Putamen (tissue), 1 donor: Measurements from ENCODE around the gene APOC1.
"Not testable (repeated sequence)": the region's sequence is repeated elsewhere in the genome, so short reads cannot be mapped to it uniquely, and the experiment has no call there.

Source experiments
- DNase-seq: peaks from one replicate; pipeline ENCODE4 v3.0.0-alpha.2; 2016; ENCODE audit warnings: low spot score

APOC1 gene

GRCh38 chr19:44889830-44890365, 24.5 kb upstream of the APOC1 start:
- no peak for DNase-seq

- peak; percentile 100 for DNase-seq
Observed at GRCh38 chr19:44890366-44891015, 23.9 kb upstream of the APOC1 start.

DNA sequence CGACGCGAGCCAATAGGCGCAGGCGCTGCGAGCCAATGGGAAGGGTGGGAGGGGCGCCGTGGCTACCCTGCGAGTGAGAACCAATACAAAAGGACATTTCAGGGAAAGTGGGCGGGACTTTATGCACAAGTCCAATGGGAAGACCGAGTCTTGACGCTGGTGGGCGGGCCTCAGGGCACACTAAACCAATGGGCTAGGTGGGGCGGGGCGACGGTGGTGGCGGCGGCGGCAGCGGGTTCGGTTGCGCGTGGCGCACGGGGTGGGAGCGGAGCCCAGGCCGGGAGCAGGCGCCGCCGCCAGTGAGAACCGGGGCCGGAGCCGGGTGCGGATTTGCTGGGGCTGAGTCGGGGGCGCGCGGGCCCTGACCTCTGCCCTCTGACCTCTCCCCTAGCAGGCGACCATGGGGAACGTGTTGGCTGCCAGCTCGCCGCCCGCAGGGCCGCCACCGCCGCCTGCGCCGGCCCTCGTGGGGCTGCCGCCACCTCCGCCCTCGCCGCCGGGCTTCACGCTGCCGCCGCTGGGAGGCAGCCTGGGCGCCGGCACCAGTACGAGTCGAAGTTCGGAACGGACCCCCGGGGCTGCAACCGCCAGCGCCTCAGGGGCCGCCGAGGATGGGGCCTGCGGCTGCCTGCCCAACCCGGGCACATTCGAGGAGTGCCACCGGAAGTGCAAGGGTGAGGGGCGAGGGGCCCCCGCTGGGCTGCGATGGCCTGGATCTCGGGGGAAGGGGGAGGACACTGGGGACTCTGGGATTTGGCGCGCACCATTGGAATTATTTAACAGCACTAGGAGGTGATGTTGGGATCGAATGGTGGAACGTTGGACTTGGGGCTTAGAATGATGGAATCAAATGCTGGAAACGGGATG, 23.2 kb upstream of the APOC1 start, which contains the start of gene TOMM40:
Gene TOMM40, plus strand, starts transcription at position 239 of the 867 bp plus-strand sequence. Its CDS starts 162 bp downstream, at position 401.
- DNase-seq = no peak

DNA sequence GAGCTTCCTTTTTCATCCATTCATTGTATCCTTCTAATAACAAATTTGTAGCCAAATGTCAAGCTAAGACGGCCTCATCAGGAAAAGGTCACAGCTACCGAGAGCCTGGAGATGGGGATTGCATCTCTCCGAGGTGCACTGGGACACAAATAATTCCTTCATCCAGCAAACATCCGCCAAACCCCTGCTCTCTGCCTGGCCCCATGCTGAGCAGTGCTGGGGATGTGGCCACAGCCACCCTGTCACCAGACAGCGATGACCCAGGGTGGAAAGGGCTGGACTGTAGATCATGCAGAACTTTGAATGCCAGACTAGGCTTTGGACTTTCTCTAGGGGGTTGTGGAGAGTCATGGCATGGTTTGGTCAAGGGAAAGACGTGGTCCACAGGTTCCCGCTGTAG, 21.5 kb upstream of the APOC1 start:
- no peak for DNase-seq

DNA sequence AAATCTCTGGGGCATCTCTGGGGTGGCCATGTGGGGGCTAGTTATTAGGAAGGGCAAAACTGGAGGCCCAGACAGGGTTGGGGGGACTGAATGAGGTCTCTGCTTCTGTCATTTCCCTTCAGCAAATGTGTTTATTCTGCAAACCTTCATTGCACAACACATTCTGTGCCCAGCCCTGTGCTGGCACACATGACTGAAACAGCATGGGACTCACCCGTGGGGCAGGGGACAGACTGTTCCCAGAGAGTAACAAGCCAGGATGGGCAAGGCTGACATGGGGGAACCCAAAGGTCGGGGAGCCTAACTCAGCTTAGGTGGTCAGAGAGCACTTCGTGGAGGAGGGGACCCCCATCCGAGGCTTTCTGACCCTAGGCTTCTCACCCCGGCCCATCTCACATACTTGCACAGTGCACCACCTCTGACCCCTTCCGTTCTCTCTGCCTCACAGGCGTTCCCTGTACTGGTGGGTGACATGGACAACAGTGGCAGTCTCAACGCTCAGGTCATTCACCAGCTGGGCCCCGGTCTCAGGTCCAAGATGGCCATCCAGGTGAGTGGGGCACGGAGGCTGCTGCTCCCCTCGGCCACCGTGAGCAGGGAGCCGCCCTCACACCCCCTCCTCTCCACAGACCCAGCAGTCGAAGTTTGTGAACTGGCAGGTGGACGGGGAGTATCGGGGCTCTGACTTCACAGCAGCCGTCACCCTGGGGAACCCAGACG, 20.9 kb upstream of the APOC1 start:
- no peak for DNase-seq

DNA sequence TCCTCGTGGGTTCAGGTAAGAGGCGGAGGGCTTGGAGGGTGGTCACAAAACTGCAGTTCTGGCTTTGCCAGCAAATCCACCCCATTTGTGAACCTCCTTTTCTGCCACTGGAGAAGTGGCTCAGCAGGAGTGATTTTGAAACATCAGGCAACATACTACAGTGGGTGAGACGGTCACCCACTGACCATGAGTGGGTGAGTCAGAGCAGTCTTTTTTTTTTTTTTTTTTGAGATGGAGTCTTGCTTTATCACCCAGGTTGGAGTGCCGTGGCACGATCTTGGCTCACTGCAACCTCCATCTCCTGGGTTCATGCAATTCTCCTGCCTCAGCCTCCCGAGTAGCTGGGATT, 20.4 kb upstream of the APOC1 start:
- DNase-seq = no peak

DNA sequence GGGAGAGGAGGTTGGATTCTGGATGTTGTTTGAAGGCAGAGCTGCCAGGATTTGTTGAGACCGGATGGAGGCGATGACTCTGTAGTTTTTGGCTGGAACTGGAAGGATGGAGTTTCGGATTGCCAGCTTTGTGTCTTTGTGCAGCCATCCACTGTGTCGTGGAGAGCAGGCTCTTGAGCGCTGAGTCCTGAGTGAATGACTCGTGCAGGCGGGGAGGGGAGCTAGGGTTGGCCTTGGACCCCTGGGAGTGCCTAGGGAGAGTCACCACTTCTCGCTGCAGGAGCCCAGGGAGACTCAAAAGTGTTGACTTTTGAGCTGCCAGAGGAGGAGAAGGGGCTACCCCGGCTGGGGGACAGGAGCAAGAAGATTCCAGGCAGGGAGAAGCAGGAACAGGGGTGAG, 19.5 kb upstream of the APOC1 start:
- DNase-seq = no peak

- DNase-seq = no peak
Observed at GRCh38 chr19:44897835-44898234, 16.6 kb upstream of the APOC1 start.

GRCh38 chr19:44900328-44901244, 13.8 kb upstream of the APOC1 start:
- DNase-seq = no peak

GRCh38 chr19:44903216-44903601, 11.2 kb upstream of the APOC1 start:
- DNase-seq = no peak

DNA sequence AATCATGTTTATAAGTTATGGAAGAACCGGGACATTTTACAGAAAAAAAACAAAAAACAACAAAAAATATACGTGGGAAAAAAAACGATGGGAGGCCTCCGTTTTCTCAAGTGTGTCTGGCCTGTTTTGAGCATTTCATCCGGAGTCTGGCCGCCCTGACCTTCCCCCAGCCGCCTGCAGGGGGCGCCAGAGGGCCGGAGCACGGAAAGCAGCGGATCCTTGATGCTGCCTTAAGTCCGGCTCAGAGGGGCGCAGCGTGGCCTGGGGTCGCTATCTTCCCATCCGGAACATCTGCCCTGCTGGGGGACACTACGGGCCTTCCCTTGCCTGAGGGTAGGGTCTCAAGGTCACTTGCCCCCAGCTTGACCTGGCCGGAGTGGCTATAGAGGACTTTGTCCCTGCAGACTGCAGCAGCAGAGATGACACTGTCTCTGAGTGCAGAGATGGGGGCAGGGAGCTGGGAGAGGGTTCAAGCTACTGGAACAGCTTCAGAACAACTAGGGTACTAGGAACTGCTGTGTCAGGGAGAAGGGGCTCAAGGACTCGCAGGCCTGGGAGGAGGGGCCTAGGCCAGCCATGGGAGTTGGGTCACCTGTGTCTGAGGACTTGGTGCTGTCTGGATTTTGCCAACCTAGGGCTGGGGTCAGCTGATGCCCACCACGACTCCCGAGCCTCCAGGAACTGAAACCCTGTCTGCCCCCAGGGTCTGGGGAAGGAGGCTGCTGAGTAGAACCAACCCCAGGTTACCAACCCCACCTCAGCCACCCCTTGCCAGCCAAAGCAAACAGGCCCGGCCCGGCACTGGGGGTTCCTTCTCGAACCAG, 10.6 kb upstream of the APOC1 start:
- DNase-seq = peak; percentile 60

DNA sequence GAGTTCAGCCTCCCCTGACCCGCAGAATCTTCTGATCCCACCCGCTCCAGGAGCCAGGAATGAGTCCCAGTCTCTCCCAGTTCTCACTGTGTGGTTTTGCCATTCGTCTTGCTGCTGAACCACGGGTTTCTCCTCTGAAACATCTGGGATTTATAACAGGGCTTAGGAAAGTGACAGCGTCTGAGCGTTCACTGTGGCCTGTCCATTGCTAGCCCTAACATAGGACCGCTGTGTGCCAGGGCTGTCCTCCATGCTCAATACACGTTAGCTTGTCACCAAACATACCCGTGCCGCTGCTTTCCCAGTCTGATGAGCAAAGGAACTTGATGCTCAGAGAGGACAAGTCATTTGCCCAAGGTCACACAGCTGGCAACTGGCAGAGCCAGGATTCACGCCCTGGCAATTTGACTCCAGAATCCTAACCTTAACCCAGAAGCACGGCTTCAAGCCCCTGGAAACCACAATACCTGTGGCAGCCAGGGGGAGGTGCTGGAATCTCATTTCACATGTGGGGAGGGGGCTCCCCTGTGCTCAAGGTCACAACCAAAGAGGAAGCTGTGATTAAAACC, 9.9 kb upstream of the APOC1 start:
- DNase-seq = no peak

DNA sequence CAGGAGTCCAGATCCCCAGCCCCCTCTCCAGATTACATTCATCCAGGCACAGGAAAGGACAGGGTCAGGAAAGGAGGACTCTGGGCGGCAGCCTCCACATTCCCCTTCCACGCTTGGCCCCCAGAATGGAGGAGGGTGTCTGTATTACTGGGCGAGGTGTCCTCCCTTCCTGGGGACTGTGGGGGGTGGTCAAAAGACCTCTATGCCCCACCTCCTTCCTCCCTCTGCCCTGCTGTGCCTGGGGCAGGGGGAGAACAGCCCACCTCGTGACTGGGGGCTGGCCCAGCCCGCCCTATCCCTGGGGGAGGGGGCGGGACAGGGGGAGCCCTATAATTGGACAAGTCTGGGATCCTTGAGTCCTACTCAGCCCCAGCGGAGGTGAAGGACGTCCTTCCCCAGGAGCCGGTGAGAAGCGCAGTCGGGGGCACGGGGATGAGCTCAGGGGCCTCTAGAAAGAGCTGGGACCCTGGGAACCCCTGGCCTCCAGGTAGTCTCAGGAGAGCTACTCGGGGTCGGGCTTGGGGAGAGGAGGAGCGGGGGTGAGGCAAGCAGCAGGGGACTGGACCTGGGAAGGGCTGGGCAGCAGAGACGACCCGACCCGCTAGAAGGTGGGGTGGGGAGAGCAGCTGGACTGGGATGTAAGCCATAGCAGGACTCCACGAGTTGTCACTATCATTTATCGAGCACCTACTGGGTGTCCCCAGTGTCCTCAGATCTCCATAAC, 8.8 kb upstream of the APOC1 start, which contains the start of gene APOE:
Gene APOE, plus strand, starts transcription at position 360 of the 724 bp plus-strand sequence. CDS start 829 bp downstream, outside the sequence.
- peak; percentile 66 for DNase-seq

- no peak for DNase-seq
Observed at GRCh38 chr19:44907613-44908012, 6.8 kb upstream of the APOC1 start.

GRCh38 chr19:44908074-44908835, 6.2 kb upstream of the APOC1 start:
- DNase-seq = no peak

DNA sequence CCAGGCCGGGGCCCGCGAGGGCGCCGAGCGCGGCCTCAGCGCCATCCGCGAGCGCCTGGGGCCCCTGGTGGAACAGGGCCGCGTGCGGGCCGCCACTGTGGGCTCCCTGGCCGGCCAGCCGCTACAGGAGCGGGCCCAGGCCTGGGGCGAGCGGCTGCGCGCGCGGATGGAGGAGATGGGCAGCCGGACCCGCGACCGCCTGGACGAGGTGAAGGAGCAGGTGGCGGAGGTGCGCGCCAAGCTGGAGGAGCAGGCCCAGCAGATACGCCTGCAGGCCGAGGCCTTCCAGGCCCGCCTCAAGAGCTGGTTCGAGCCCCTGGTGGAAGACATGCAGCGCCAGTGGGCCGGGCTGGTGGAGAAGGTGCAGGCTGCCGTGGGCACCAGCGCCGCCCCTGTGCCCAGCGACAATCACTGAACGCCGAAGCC, 5.6 kb upstream of the APOC1 start:
- no peak for DNase-seq

DNA sequence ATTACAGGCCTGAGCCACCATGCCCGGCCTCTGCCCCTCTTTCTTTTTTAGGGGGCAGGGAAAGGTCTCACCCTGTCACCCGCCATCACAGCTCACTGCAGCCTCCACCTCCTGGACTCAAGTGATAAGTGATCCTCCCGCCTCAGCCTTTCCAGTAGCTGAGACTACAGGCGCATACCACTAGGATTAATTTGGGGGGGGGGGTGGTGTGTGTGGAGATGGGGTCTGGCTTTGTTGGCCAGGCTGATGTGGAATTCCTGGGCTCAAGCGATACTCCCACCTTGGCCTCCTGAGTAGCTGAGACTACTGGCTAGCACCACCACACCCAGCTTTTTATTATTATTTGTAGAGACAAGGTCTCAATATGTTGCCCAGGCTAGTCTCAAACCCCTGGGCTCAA, 4.6 kb upstream of the APOC1 start:
- no peak for DNase-seq

GRCh38 chr19:44911896-44912295, 2.5 kb upstream of the APOC1 start:
- DNase-seq = not testable (repeated sequence)

DNA sequence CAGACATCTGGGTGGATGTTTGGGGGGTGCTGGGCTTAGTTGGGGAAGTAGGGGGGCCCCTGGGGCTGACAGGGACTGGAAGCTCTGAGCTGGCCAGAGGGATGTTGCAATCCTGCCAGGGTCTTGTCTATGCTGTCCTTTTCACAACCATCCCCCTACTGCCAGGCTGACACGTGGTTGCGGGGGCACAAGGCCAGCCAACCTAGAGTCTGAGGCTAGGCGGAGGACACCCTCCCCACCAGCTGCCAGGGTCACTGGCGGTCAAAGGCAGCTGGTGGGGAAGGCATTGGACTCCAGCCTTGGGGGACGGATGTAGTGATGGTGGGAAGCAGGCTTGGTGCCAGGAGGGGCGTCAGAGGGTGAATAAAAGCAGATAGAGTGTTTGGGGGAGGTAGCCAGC, 1.6 kb upstream of the APOC1 start:
- DNase-seq = peak; percentile 89
